ENCODE data around the gene DYRK1A.

DYRK1A gene

GRCh38 chr21:37564924-37565529 lies 198.5 kb downstream of the DYRK1A start:
- no peak overlapping the region for H3K27ac ChIP-seq
- H3K9me3 ChIP-seq (ENCODE audit: low read depth, low read length) = no peaks in the 10 kb centered on the region
- H3K9ac ChIP-seq (ENCODE audit: insufficient read length) = no peak overlapping the region
- H3K36me3 ChIP-seq (ENCODE audit: insufficient read depth, low read length) = no peaks in the 10 kb centered on the region
- no peak overlapping the region for H3K4me3 ChIP-seq
- no peak for DNase-seq (ENCODE audit: low read depth, low spot score)
- TF ChIP-seq POLR2AphosphoS5 (IDR thresholded peaks at IDR 0.05; ENCODE audit: borderline replicate concordance, low read depth, low read length) (no peak), FOXP2 (optimal IDR thresholded peaks at IDR 0.05; ENCODE audit: control extremely low read depth, extremely low read length, insufficient read depth) (no peak), EZH2 (IDR thresholded peaks at IDR 0.05) (no peak)

- TF ChIP-seq POLR2AphosphoS5 (IDR thresholded peaks at IDR 0.05; ENCODE audit: borderline replicate concordance, low read depth, low read length) (no peak), FOXP2 (optimal IDR thresholded peaks at IDR 0.05; ENCODE audit: control extremely low read depth, extremely low read length, insufficient read depth) (no peak), EZH2 (IDR thresholded peaks at IDR 0.05) (no peak)
- no peak for DNase-seq (ENCODE audit: low read depth, low spot score)
- Histone ChIP-seq H3K9ac (ENCODE audit: insufficient read length) (no peak overlapping the region), H3K4me3 (no peak overlapping the region), H3K36me3 (ENCODE audit: insufficient read depth, low read length) (no peaks in the 10 kb centered on the region), H3K27ac (no peak overlapping the region), H3K9me3 (ENCODE audit: low read depth, low read length) (no peaks in the 10 kb centered on the region)
These were observed 199.1 kb downstream of the DYRK1A start for GRCh38 chr21:37565530-37566223.

- Histone ChIP-seq H3K36me3 (ENCODE audit: insufficient read depth, low read length) (no peaks in the 10 kb centered on the region), H3K27ac (no peak overlapping the region), H3K9ac (ENCODE audit: insufficient read length) (no peak overlapping the region), H3K4me3 (no peak overlapping the region), H3K9me3 (ENCODE audit: low read depth, low read length) (no peaks in the 10 kb centered on the region)
- TF ChIP-seq EZH2 (IDR thresholded peaks at IDR 0.05) (no peak), FOXP2 (optimal IDR thresholded peaks at IDR 0.05; ENCODE audit: control extremely low read depth, extremely low read length, insufficient read depth) (no peak), POLR2AphosphoS5 (IDR thresholded peaks at IDR 0.05; ENCODE audit: borderline replicate concordance, low read depth, low read length) (no peak)
- no peak for DNase-seq (ENCODE audit: low read depth, low spot score)
These were observed 200.4 kb downstream of the DYRK1A start for GRCh38 chr21:37566790-37567615.

- TF ChIP-seq FOXP2 (optimal IDR thresholded peaks at IDR 0.05; ENCODE audit: control extremely low read depth, extremely low read length, insufficient read depth) (no peak), POLR2AphosphoS5 (IDR thresholded peaks at IDR 0.05; ENCODE audit: borderline replicate concordance, low read depth, low read length) (no peak), EZH2 (IDR thresholded peaks at IDR 0.05) (no peak)
- Histone ChIP-seq H3K27ac (no peak overlapping the region), H3K4me3 (no peak overlapping the region)
These were observed 201.8 kb downstream of the DYRK1A start for GRCh38 chr21:37568415-37568814.

GRCh38 chr21:37568916-37569315 lies 202.3 kb downstream of the DYRK1A start:
- no peak overlapping the region for H3K27ac ChIP-seq
- TF ChIP-seq POLR2AphosphoS5 (IDR thresholded peaks at IDR 0.05; ENCODE audit: borderline replicate concordance, low read depth, low read length) (no peak), EZH2 (IDR thresholded peaks at IDR 0.05) (no peak), FOXP2 (optimal IDR thresholded peaks at IDR 0.05; ENCODE audit: control extremely low read depth, extremely low read length, insufficient read depth) (no peak)
- no peak overlapping the region for H3K9ac ChIP-seq (ENCODE audit: insufficient read length)
- no peaks in the 10 kb centered on the region for H3K9me3 ChIP-seq (ENCODE audit: low read depth, low read length)
- no peak for DNase-seq (ENCODE audit: low read depth, low spot score)
- H3K4me3 ChIP-seq = no peak overlapping the region
- no peaks in the 10 kb centered on the region for H3K36me3 ChIP-seq (ENCODE audit: insufficient read depth, low read length)

More at GRCh38 chr21:37568415-37568814, 201.8 kb downstream of the DYRK1A start:
- Histone ChIP-seq H3K36me3 (ENCODE audit: insufficient read depth, low read length) (no peaks in the 10 kb centered on the region), H3K9ac (ENCODE audit: insufficient read length) (no peak overlapping the region), H3K9me3 (ENCODE audit: low read depth, low read length) (no peaks in the 10 kb centered on the region)
- no peak for DNase-seq (ENCODE audit: low read depth, low spot score)

GRCh38 chr21:37571442-37571841 lies 204.9 kb downstream of the DYRK1A start:
- Histone ChIP-seq H3K9ac (ENCODE audit: insufficient read length) (no peak overlapping the region), H3K9me3 (ENCODE audit: low read depth, low read length) (no peaks in the 10 kb centered on the region), H3K36me3 (ENCODE audit: insufficient read depth, low read length) (no peaks in the 10 kb centered on the region), H3K4me3 (no peak overlapping the region), H3K27ac (no peak overlapping the region)
- TF ChIP-seq POLR2AphosphoS5 (IDR thresholded peaks at IDR 0.05; ENCODE audit: borderline replicate concordance, low read depth, low read length) (no peak), FOXP2 (optimal IDR thresholded peaks at IDR 0.05; ENCODE audit: control extremely low read depth, extremely low read length, insufficient read depth) (no peak), EZH2 (IDR thresholded peaks at IDR 0.05) (no peak)
- DNase-seq (ENCODE audit: low read depth, low spot score) = no peak

- Histone ChIP-seq H3K4me3 (no peak overlapping the region), H3K36me3 (ENCODE audit: insufficient read depth, low read length) (no peaks in the 10 kb centered on the region), H3K9ac (ENCODE audit: insufficient read length) (no peak overlapping the region), H3K9me3 (ENCODE audit: low read depth, low read length) (no peaks in the 10 kb centered on the region), H3K27ac (no peak overlapping the region)
- TF ChIP-seq FOXP2 (optimal IDR thresholded peaks at IDR 0.05; ENCODE audit: control extremely low read depth, extremely low read length, insufficient read depth) (no peak), POLR2AphosphoS5 (IDR thresholded peaks at IDR 0.05; ENCODE audit: borderline replicate concordance, low read depth, low read length) (no peak), EZH2 (IDR thresholded peaks at IDR 0.05) (no peak)
- DNase-seq (ENCODE audit: low read depth, low spot score) = no peak
These were observed 207.7 kb downstream of the DYRK1A start for GRCh38 chr21:37574316-37574715.

GRCh38 chr21:37574751-37575150 lies 208.2 kb downstream of the DYRK1A start:
- no peaks in the 10 kb centered on the region for H3K9me3 ChIP-seq (ENCODE audit: low read depth, low read length)
- H3K4me3 ChIP-seq = no peak overlapping the region
- no peak for DNase-seq (ENCODE audit: low read depth, low spot score)
- no peak overlapping the region for H3K27ac ChIP-seq
- TF ChIP-seq EZH2 (IDR thresholded peaks at IDR 0.05) (no peak), POLR2AphosphoS5 (IDR thresholded peaks at IDR 0.05; ENCODE audit: borderline replicate concordance, low read depth, low read length) (no peak), FOXP2 (optimal IDR thresholded peaks at IDR 0.05; ENCODE audit: control extremely low read depth, extremely low read length, insufficient read depth) (no peak)
- no peaks in the 10 kb centered on the region for H3K36me3 ChIP-seq (ENCODE audit: insufficient read depth, low read length)
- H3K9ac ChIP-seq (ENCODE audit: insufficient read length) = no peak overlapping the region
